Activated CD4-positive, alpha-beta memory T cell treated with anti-CD3 and anti-CD28 coated beads for 36 hours (primary cell): Measurements from ENCODE around the gene EFS. TPM values are rescaled to one million over a fixed set of nuclear protein-coding genes. Genes with fewer than 3 reads are reported as not detected.
A peak's percentile ranks its signal among the peaks of the same experiment; 100 is the strongest.

ENCODE experiments used
- CTCF ChIA-PET: fragments of 350-600 bp; sonication (Branson Sonifier 250); formaldehyde crosslinking; loops from one replicate; lab custom pipeline; 2021; ENCODE audit warnings: antibody characterized with exemption, inconsistent platforms; lab: Charles Lee
- POLR2A ChIA-PET: fragments of 350-600 bp; sonication (Branson Sonifier 250); formaldehyde crosslinking; loops from one replicate; lab custom pipeline; 2021; ENCODE audit warnings: antibody characterized with exemption; lab: Charles Lee
- DNase-seq: peaks from one replicate; pipeline ENCODE4 v3.0.0-alpha.2; 2020
- H3K27ac Mint-ChIP-seq: one replicate; pipeline ENCODE4 v1.8.0; 2021; ENCODE audit warnings: mixed read lengths
- H3K27me3 Mint-ChIP-seq: one replicate; pipeline ENCODE4 v1.8.0; 2021; ENCODE audit warnings: mixed read lengths
- H3K36me3 Mint-ChIP-seq: one replicate; pipeline ENCODE4 v1.8.0; 2021; ENCODE audit warnings: mixed read lengths
- H3K4me1 Mint-ChIP-seq: one replicate; pipeline ENCODE4 v1.8.0; 2021; ENCODE audit warnings: low read depth, mixed read lengths
- H3K4me3 Mint-ChIP-seq: one replicate; pipeline ENCODE4 v1.8.0; 2021; ENCODE audit warnings: mild to moderate bottlenecking, mixed read lengths
- H3K9me3 Mint-ChIP-seq: one replicate; pipeline ENCODE4 v1.8.0; 2021; ENCODE audit warnings: mixed read lengths
- intact Hi-C: fragments of 100-400 bp; cut with micrococcal nuclease; formaldehyde crosslinking; loops from one replicate; pipeline ENCODE4 v1.15.1; 2023
- total RNA-seq, 2 experiments: library from RNA; stranded (reverse); gene quantifications; one replicate each; pipeline ENCODE4 v1.2.3, GENCODE V29; 2021

Gene EFS
- total RNA-seq, 2 experiments from 2014 or later, result not detected

DNA sequence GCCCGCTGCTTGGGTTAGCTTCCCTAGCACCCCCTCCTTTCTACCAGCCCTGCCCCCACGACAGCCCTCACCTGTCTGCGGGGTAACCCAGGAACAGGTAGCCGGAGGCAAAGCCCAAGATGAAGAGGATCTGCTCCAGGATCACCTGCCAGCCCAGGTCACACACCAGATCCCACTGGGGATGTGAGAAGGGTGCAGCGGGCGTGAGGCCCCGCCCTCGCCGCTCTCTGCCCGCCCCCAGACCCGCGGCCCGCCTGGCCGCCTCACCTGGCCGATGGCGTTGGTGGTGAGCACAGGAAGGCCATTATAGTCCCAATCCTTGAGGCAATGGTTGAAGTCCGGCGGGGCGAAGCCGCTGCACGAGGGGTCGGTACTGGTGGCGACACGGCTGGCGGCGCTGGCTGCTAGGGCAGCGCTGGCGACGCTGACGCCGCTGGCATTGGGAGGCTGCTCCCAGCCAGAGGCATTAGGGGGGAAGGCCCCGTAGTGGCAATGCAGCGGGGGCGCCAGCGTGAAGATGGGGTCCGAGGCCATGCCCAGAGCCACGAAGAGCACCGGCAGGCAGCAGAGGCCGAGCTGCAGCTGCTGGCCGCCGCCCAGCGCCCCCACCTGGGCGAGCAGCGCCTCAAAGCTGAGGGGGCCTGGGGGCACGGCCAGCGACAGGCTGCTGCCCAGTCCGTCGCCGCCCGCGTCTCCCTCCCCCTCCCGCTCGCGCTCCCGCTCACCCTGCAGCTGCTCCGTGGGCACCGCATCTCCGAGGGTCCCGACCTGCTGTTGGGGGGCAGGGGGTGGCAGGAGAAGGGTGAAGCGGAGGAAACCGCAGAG is 13.1 kb downstream of the EFS start:
- no peaks in the 10 kb centered on the region for H3K9me3 Mint-ChIP-seq
- H3K4me3 Mint-ChIP-seq, result peak overlapping the region; percentile 61
- CTCF ChIA-PET, result interaction anchor here (0.6 to 1.1 kb wide), 4 partner anchors 10 to 946 kb away, joined by 3 to 4 read pairs (median 3); no protein-coding TSS in a partner anchor
- H3K27ac Mint-ChIP-seq, result no peak overlapping the region
- H3K27me3 Mint-ChIP-seq, result peaks cover 30% of the 10 kb centered on the region
- H3K36me3 Mint-ChIP-seq, result peaks cover 2% of the 10 kb centered on the region
- no peak for DNase-seq
- intact Hi-C loops, result no loop called here
- POLR2A ChIA-PET, result no interaction called here
- H3K4me1 Mint-ChIP-seq, result peaks cover 5% of the 10 kb centered on the region

DNA sequence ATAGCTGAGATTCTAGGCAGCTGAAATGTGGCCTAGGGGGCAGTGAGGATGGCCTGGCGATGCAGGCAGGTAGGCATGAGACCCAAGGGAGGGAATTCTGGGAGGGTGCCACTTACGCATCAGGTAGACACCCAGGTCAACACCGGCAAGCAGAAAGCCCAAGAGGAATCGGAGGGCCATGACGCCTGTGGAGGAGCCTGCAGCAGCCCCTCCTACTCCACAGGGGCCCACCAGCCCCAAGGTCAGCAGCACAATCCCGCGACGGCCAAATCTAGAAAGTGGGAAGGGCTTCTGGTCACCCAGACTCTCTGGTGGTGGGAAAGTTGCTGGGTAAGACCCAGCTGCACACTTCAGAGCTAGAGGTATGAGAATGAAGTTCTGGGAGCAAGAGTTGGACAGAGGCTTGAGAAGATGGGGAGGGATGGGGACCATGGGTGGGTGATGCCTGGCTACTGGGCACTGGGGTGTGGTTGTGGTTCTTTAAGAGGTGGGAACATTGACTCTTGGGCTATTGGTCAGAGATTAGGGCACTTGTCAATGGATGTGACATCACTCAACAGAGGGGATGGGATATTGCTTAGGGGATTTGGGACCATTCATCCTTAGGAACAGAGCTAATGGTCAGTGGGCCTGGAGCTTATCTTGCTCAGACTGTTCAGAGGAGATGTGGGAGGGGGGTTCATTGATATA is 15.7 kb downstream of the EFS start:
- no peak overlapping the region for H3K27ac Mint-ChIP-seq
- CTCF ChIA-PET, result no interaction called here
- peaks cover 2% of the 10 kb centered on the region for H3K36me3 Mint-ChIP-seq

GRCh38 chr14:23348297-23348655 is 16.7 kb downstream of the EFS start:
- intact Hi-C loops, result no loop called here
- no peak overlapping the region for H3K27ac Mint-ChIP-seq
- POLR2A ChIA-PET, result no interaction called here
- peaks cover 2% of the 10 kb centered on the region for H3K36me3 Mint-ChIP-seq
- H3K4me1 Mint-ChIP-seq, result peaks cover 5% of the 10 kb centered on the region
- no peak overlapping the region for H3K4me3 Mint-ChIP-seq
- CTCF ChIA-PET, result no interaction called here
- H3K9me3 Mint-ChIP-seq, result no peaks in the 10 kb centered on the region
- H3K27me3 Mint-ChIP-seq, result peaks cover 15% of the 10 kb centered on the region
- DNase-seq, result no peak

More for the DNA sequence above, 15.7 kb downstream of the EFS start:
- H3K4me1 Mint-ChIP-seq, result peaks cover 5% of the 10 kb centered on the region
- no peaks in the 10 kb centered on the region for H3K9me3 Mint-ChIP-seq
- POLR2A ChIA-PET, result no interaction called here
- H3K4me3 Mint-ChIP-seq, result no peak overlapping the region
- intact Hi-C loops, result no loop called here
- DNase-seq, result no peak
- H3K27me3 Mint-ChIP-seq, result peaks cover 24% of the 10 kb centered on the region

DNA sequence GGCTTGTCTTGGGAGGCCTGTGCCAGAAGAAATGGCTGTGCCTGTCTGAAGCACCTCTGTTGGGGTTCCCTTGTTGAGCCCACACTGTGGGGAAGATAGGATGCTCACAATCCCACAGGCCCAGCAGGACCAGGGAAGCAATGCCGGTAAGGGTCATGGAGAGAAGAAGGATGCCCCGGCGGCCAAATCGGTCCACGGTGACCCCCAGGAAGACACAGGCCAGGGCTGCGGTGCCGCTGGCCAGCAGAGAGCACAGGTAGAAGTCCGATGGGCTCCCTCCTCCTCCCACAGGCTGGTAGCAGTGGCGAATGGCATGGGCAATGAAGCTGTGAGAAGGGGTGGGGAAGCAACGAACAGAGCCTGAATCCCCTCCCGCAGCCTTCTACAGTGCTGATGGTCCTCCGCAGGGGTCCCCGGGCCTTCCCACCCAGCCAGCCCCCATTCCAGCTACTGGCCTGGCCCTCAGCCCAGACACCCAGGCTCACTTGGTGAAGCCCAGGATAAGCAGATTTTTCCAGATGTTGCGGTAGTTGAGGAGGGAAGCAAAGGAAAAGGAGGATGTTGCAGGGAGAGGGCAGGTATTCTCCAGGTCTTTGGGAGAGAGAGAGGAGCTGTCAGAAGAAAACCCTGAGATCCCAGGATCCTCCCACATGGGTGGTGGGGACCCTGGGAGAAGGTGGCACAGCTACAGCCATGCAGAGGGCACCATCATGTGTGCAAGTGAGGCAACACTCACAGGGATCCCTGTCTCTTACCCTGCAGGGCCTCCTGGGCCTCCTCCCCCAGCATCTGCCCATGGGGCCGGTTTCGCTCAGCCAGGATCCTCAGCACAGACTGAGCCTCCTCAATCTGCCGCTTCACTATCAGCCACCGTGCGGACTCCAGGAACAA is 17.3 kb downstream of the EFS start:
- H3K4me1 Mint-ChIP-seq, result peaks cover 2% of the 10 kb centered on the region
- H3K27ac Mint-ChIP-seq, result no peak overlapping the region
- POLR2A ChIA-PET, result no interaction called here
- H3K4me3 Mint-ChIP-seq, result no peak overlapping the region
- H3K36me3 Mint-ChIP-seq, result peaks cover 2% of the 10 kb centered on the region
- CTCF ChIA-PET, result no interaction called here
- no peaks in the 10 kb centered on the region for H3K9me3 Mint-ChIP-seq
- DNase-seq, result no peak
- H3K27me3 Mint-ChIP-seq, result peaks cover 12% of the 10 kb centered on the region
- intact Hi-C loops, result no loop called here

DNA sequence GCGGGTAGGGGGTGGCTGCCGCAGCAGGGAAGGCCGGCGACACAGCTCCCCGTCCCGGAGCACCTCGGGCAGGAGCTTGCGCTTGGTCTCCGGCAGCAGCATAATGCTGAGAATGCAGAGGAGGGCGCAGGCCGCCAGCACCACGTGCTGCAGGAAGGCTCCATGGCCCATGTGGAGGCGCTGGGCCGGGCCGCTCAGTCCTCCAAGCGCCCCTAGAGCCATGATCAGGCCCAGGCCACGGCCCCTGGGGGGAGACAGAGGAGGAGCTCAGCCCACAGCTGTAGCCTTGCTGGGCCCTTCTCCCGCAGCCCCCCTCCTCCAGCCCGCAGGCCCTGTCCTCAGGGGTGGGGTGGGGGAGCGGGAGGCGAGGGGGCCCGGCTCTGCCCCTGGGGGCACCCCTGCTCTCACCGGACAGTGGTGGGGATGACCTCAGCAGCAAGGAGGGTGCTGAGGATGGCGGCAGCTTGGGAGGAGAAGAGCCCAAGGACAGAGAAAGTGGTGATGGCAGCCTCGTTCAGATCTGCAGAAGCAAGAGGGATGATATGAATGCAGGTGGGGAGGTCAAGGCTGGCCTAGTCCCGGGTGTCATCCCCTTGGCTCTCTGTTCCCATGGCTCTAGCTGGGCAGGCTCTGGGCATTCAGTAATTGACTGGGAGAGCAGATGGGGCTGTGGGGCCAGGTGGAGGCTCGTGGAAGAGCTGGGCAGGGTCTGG is 18.1 kb downstream of the EFS start:
- Mint-ChIP-seq H3K36me3 (peaks cover 2% of the 10 kb centered on the region), H3K27ac (no peak overlapping the region), H3K27me3 (peaks cover 12% of the 10 kb centered on the region), H3K9me3 (no peaks in the 10 kb centered on the region), H3K4me1 (peaks cover 2% of the 10 kb centered on the region), H3K4me3 (no peak overlapping the region)
- no peak for DNase-seq
- intact Hi-C loops, result no loop called here
- CTCF ChIA-PET, result interaction anchor here (1.2 kb wide), 1 partner anchor 226 kb away, joined by 4 read pairs; no protein-coding TSS in a partner anchor
- POLR2A ChIA-PET, result interaction anchor here (1.1 kb wide), 1 partner anchor 252 kb away, joined by 3 read pairs; the partner anchor contains the start of genes ACIN1 and C14orf119

GRCh38 chr14:23345987-23346692 is 18.8 kb downstream of the EFS start:
- no peaks in the 10 kb centered on the region for H3K9me3 Mint-ChIP-seq
- DNase-seq, result no peak
- CTCF ChIA-PET, result interaction anchor here (1.2 to 1.6 kb wide), 2 partner anchors 19 to 226 kb away, joined by 4 to 7 read pairs; no protein-coding TSS in a partner anchor
- no peak overlapping the region for H3K27ac Mint-ChIP-seq
- peaks cover 9% of the 10 kb centered on the region for H3K27me3 Mint-ChIP-seq
- no peaks in the 10 kb centered on the region for H3K4me1 Mint-ChIP-seq
- no peak overlapping the region for H3K4me3 Mint-ChIP-seq
- intact Hi-C loops, result no loop called here
- peaks cover under 1% of the 10 kb centered on the region for H3K36me3 Mint-ChIP-seq
- POLR2A ChIA-PET, result interaction anchor here (1.1 kb wide), 1 partner anchor 251 kb away, joined by 3 read pairs; the partner anchor contains the start of genes ACIN1 and C14orf119

GRCh38 chr14:23344481-23344880 is 20.5 kb downstream of the EFS start:
- Mint-ChIP-seq H3K36me3 (peaks cover 1% of the 10 kb centered on the region), H3K27me3 (peaks cover 4% of the 10 kb centered on the region), H3K9me3 (peaks cover 3% of the 10 kb centered on the region), H3K4me3 (no peak overlapping the region), H3K27ac (no peak overlapping the region), H3K4me1 (no peaks in the 10 kb centered on the region)
- ChIA-PET POLR2A (no interaction called here), CTCF (interaction anchor here (1.6 to 1.9 kb wide), 2 partner anchors 18 to 35 kb away, joined by 4 to 7 read pairs; no protein-coding TSS in a partner anchor)
- intact Hi-C loops, result no loop called here
- DNase-seq, result no peak

DNA sequence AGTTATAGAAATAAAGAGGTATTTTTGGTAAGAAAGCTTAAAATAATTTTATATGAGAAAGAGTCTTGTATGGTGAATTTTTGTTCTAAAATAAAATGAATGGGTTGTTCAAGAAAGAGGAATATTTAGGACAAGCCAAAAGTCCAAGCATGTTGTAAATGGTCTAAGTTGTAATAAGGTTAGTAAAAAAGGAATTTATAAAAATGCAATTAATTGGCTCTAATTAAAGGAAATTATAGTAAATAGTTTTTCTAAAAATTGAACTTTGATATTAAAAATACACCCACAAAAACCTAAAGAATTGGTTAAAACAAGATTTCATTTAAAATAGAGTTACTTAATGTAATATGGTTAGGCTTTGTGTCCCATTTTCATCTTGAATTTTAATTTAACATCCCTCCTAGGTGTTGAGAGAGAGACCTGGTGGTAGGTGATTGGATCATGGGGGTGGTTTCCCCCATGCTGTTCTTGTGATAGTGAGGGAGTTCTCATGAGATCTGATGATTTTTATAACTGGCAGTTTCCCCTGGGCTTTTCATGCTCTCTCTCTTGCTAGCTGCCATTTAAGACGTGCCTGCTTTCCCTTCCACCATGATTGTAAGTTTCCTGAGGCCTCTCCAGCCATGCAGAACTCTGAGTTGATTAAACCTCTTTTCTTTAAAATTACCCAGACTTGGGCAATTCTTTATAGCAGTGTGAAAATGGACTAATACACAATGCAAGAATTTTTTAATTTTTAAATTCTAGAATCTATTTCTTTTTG is 25.3 kb downstream of the EFS start:
- H3K36me3 Mint-ChIP-seq, result peaks cover 1% of the 10 kb centered on the region
- intact Hi-C loops, result no loop called here
- H3K4me3 Mint-ChIP-seq, result no peak overlapping the region
- no peak overlapping the region for H3K27ac Mint-ChIP-seq
- H3K9me3 Mint-ChIP-seq, result peaks cover 3% of the 10 kb centered on the region
- CTCF ChIA-PET, result interaction anchor here (1.6 kb wide), 1 partner anchor 12 kb away, joined by 4 read pairs; no protein-coding TSS in a partner anchor
- H3K4me1 Mint-ChIP-seq, result no peaks in the 10 kb centered on the region
- H3K27me3 Mint-ChIP-seq, result peaks cover 9% of the 10 kb centered on the region
- DNase-seq, result no peak
- POLR2A ChIA-PET, result no interaction called here

DNA sequence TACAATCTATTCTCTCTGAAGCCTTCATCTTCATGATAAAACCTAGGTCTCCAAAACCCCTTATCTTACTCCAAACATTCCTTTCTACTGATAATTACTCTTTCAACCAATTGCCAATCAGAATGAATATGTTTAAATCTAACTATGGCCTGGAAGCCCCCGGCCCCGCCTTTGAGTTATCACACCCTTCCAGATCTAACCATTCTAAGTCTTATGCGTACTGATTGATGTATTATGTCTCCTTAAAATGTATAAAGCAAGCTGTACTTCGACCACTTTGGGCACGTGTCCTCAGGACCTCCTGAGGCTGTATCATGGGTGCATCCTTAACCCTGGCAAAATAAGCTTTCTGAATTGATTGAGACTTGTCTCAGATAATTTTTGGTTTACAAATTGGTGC is 29.3 kb downstream of the EFS start:
- no peaks in the 10 kb centered on the region for H3K4me1 Mint-ChIP-seq
- intact Hi-C loops, result no loop called here
- CTCF ChIA-PET, result interaction anchor here (1.2 to 4.0 kb wide), 2 partner anchors 8 to 44 kb away, joined by 5 to 22 read pairs; no protein-coding TSS in a partner anchor
- peaks cover 1% of the 10 kb centered on the region for H3K36me3 Mint-ChIP-seq
- POLR2A ChIA-PET, result no interaction called here
- H3K9me3 Mint-ChIP-seq, result peaks cover 3% of the 10 kb centered on the region
- H3K27ac Mint-ChIP-seq, result no peak overlapping the region
- H3K4me3 Mint-ChIP-seq, result no peak overlapping the region
- DNase-seq, result no peak
- H3K27me3 Mint-ChIP-seq, result peaks cover 12% of the 10 kb centered on the region
